Measurements from ENCODE around the gene CUEDC1. TPM values are rescaled to one million over a fixed set of nuclear protein-coding genes. Genes with fewer than 3 reads are reported as not detected.

Gene CUEDC1
- total RNA-seq, result 10 to 100 TPM; 10.2 to 45.4 (median 19.2) TPM

GRCh38 chr17:57955183-57955931 lies at the start of gene CUEDC1:
Gene CUEDC1, minus strand, starts transcription at chr17:57955412. Its CDS starts 69,848 bp downstream, at chr17:57885564.
- no peaks in the 10 kb centered on the region for H3K27me3 ChIP-seq
- no peaks in the 10 kb centered on the region for H3K9me3 ChIP-seq
- H3K36me3 ChIP-seq, result no peaks in the 10 kb centered on the region
- peaks cover 0 to 59% (median 21%) of the 10 kb centered on the region in 4 donors for H3K4me1 ChIP-seq
- peak within 1 kb of the TSS; percentile 77 to 96 (median 85) for H3K27ac ChIP-seq
- DNase-seq, result peak; percentile 49 to 87 (median 83)
- TF ChIP-seq CTCF (IDR thresholded peaks at IDR 0.05) (peak in 4 of 6 experiments; percentile 27 to 56 (median 49)), POLR2A (IDR thresholded peaks at IDR 0.05) (no peak)
- H3K4me3 ChIP-seq, result peak within 1 kb of the TSS; percentile 44 to 90 (median 64)

GRCh38 chr17:58004060-58004459 lies 48.8 kb upstream of the CUEDC1 start:
- H3K9me3 ChIP-seq, result no peaks in the 10 kb centered on the region
- H3K27me3 ChIP-seq, result no peaks in the 10 kb centered on the region
- H3K4me3 ChIP-seq, result no peak overlapping the region
- H3K4me1 ChIP-seq, result peaks cover 0 to 45% (median 4%) of the 10 kb centered on the region in 4 donors
- no peak for DNase-seq
- H3K36me3 ChIP-seq, result peaks cover 0 to 51% (median 0%) of the 10 kb centered on the region in 3 donors
- TF ChIP-seq CTCF (IDR thresholded peaks at IDR 0.05), result no peak
- no peak for TF ChIP-seq POLR2A (IDR thresholded peaks at IDR 0.05)
- no peak overlapping the region for H3K27ac ChIP-seq

- TF ChIP-seq POLR2A (IDR thresholded peaks at IDR 0.05) (no peak), CTCF (IDR thresholded peaks at IDR 0.05) (no peak)
- Histone ChIP-seq H3K4me1 (peaks cover 0 to 41% (median 4%) of the 10 kb centered on the region in 4 donors), H3K27me3 (no peaks in the 10 kb centered on the region), H3K27ac (no peak overlapping the region), H3K9me3 (no peaks in the 10 kb centered on the region), H3K36me3 (peaks cover 0 to 51% (median 0%) of the 10 kb centered on the region in 3 donors), H3K4me3 (no peak overlapping the region)
- no peak for DNase-seq
Observed at GRCh38 chr17:58002973-58003372, 47.8 kb upstream of the CUEDC1 start.

GRCh38 chr17:58002154-58002948 lies 47.1 kb upstream of the CUEDC1 start:
- TF ChIP-seq POLR2A (IDR thresholded peaks at IDR 0.05) (no peak), CTCF (IDR thresholded peaks at IDR 0.05) (no peak)
- Histone ChIP-seq H3K27me3 (no peaks in the 10 kb centered on the region), H3K4me1 (peaks cover 0 to 38% (median 4%) of the 10 kb centered on the region in 4 donors), H3K36me3 (peaks cover 0 to 57% (median 0%) of the 10 kb centered on the region in 3 donors), H3K4me3 (no peak overlapping the region), H3K27ac (no peak overlapping the region), H3K9me3 (no peaks in the 10 kb centered on the region)
- no peak for DNase-seq

- Histone ChIP-seq H3K9me3 (no peaks in the 10 kb centered on the region), H3K27ac (no peak overlapping the region), H3K4me3 (no peak overlapping the region), H3K27me3 (no peaks in the 10 kb centered on the region), H3K4me1 (peaks cover 0 to 38% (median 4%) of the 10 kb centered on the region in 4 donors), H3K36me3 (peaks cover 0 to 57% (median 0%) of the 10 kb centered on the region in 3 donors)
- no peak for DNase-seq
- no peak for TF ChIP-seq CTCF (IDR thresholded peaks at IDR 0.05)
- no peak for TF ChIP-seq POLR2A (IDR thresholded peaks at IDR 0.05)
Observed at GRCh38 chr17:58001461-58002124, 46.4 kb upstream of the CUEDC1 start.
